Hypothalamus (tissue), 51 donors: ENCODE results near the gene GBE1.

Experiments used
- DNase-seq, 51 donors: peaks; one replicate each; lab custom pipeline; 2025; lab: John Stamatoyannopoulos, UW

GBE1 gene

GRCh38 chr3:81477740-81478139 lies 283.7 kb downstream of the GBE1 start:
- DNase-seq: no peak

- DNase-seq: no peak
Measured at GRCh38 chr3:81476692-81477091, 284.8 kb downstream of the GBE1 start.

- DNase-seq: no peak
Measured at GRCh38 chr3:81472600-81473362, 288.7 kb downstream of the GBE1 start.

- DNase-seq: no peak
Measured at GRCh38 chr3:81470524-81471278, 290.7 kb downstream of the GBE1 start.

- DNase-seq: no peak
Measured at GRCh38 chr3:81468391-81468790, 293.1 kb downstream of the GBE1 start.

GRCh38 chr3:81466201-81466560 lies 295.3 kb downstream of the GBE1 start:
- no peak for DNase-seq

GRCh38 chr3:81465510-81466200 lies 295.8 kb downstream of the GBE1 start:
- DNase-seq: no peak

GRCh38 chr3:81463781-81464180 lies 297.7 kb downstream of the GBE1 start:
- DNase-seq: no peak

GRCh38 chr3:81462921-81463320 lies 298.5 kb downstream of the GBE1 start:
- no peak for DNase-seq

- no peak for DNase-seq
Measured at GRCh38 chr3:81459733-81460132, 301.7 kb downstream of the GBE1 start.

GRCh38 chr3:81452418-81452817 lies 309.0 kb downstream of the GBE1 start:
- DNase-seq: no peak

GRCh38 chr3:81451611-81452010 lies 309.8 kb downstream of the GBE1 start:
- no peak for DNase-seq

- no peak for DNase-seq
Measured at GRCh38 chr3:81451140-81451539, 310.3 kb downstream of the GBE1 start.

- DNase-seq: no peak
Measured at GRCh38 chr3:81446806-81447205, 314.6 kb downstream of the GBE1 start.

- no peak for DNase-seq
Measured at GRCh38 chr3:81445712-81446111, 315.7 kb downstream of the GBE1 start.

GRCh38 chr3:81444817-81445460 lies 316.5 kb downstream of the GBE1 start:
- no peak for DNase-seq

- DNase-seq: no peak
Measured at GRCh38 chr3:81443958-81444357, 317.5 kb downstream of the GBE1 start.

- no peak for DNase-seq
Measured at GRCh38 chr3:81443457-81443782, 318.0 kb downstream of the GBE1 start.

- DNase-seq: no peak
Measured at GRCh38 chr3:81442758-81443456, 318.5 kb downstream of the GBE1 start.

- DNase-seq: no peak
Measured at GRCh38 chr3:81440661-81441060, 320.8 kb downstream of the GBE1 start.
